ENCODE results near the gene TUT7.

TUT7 gene

GRCh38 chr9:86257391-86257790 is 96.8 kb downstream of the TUT7 start:
- DNase-seq (ENCODE audit: low read depth) = no peak

DNA sequence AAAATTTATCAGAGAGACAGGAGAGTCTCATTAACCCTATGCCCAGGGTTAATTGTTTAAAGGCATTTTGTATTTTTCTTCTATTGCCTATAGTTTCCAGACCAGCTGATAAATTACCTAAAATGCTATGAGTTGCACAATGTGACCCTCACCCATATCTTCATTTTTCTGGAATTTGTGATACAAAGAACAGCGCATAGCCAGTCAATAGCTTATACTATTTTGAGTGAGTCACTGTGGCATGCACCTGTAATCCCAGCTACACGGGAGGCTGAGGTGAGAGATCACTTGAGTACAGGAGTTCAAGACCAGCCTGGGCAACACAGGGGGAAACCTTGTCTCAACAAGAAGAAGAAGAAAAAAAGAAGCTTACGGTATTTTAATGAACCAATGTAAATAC is 97.6 kb downstream of the TUT7 start:
- no peak for DNase-seq (ENCODE audit: low read depth)

GRCh38 chr9:86253577-86253976 is 100.6 kb downstream of the TUT7 start:
- DNase-seq (ENCODE audit: low read depth) = no peak

DNA sequence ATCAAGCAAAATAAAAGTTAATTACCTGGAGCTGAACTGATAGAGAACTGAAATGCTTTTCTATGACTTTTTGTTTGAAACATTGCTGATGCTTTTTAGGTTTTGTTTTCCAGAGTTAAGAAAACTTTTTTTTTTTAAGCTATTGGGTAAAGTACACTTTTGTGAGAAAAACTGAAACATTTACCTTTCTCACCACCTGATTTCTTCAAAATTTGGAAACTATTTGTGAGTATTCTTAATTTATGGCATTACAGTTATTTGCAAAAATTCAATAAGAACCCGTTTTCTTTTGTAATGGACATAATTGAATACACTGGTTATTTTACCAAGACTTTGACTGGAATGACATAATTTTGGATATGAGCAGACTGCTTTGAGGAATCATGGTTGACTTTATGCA is 101.3 kb downstream of the TUT7 start:
- no peak for DNase-seq (ENCODE audit: low read depth)

- DNase-seq (ENCODE audit: low read depth) = no peak
Measured at GRCh38 chr9:86250123-86250522, 104.1 kb downstream of the TUT7 start.

DNA sequence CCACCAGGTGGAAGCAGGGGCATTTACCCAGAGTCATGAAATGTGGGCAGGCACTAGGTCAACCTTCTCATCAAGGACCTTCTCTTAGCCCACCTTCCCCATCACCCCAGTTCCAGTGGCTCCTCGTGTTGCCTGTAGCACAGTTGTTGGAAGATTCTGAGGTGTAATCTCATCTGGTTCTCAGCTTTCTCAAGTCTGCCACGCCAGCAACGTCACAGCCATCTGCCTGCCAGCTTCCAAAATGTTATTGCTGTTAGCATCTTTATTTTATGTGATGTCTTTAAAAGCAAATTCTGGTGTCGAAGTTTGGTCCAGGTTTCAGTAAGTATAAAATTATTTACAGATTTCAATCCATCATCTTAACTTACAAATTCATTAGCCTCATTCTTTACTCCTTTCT is 105.5 kb downstream of the TUT7 start:
- no peak for DNase-seq (ENCODE audit: low read depth)

DNA sequence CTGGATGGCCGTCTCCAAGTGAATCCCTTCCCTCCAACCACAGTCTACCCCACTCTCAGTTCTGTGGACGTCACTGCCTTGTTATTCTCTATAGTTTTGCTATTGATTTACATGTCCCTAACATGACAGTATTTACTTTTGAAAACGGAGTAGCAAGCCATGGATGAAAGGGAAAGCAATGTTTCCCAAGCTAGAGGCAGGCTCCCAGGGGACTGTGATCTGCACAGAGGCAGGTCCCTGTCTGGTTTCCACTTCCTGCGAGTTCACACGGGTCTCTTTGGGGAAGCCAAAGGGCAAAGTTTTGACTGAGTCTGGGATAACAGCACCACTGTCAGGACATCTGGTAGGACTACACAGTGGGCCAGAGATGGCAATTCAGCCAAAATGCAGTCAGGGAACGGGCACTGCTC is 107.5 kb downstream of the TUT7 start:
- DNase-seq (ENCODE audit: low read depth) = no peak

- no peak for DNase-seq (ENCODE audit: low read depth)
Measured at GRCh38 chr9:86242071-86242470, 112.1 kb downstream of the TUT7 start.

GRCh38 chr9:86241216-86241615 is 113.0 kb downstream of the TUT7 start:
- no peak for DNase-seq (ENCODE audit: low read depth)

DNA sequence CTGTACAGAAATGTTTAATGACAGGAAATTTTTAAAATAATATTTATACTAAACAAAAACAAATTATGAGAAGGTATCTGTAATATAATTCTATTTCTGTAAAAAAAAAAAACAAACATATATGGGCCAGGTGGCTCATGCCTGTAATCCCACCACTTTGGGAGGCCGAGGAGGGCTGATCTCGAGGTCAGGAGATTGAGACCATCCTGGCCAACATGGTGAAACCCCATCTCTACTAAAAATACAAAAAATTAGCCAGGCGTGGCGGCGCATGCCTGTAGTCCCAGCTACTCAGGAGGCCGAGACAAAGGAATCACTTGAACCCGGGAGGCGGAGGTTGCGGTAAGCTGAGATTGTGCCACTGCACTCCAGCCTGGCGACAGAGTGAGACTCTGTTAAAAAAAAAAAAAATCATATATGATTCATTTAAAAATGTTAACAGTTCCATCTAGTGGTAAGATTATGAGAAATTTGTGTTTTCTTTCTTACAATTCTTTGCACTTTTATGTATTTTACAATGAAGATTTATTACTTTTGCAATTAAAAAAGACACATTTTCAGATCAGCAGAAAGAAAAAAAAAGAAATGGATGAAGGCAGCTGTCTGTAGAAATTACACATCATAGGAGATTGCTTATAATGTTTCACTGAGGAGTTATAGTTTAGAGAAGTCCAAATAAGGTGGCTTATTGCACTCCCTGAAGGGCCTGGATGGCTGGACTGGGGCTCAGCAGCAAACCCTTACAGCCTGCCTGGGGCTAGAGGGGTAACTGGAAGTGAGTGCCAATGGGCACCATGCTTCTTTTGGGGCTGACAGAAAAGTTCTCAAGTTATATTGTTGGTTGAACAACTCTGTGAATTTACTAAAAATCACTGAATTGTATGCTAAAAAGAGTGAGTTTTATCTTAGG is 115.1 kb downstream of the TUT7 start:
- DNase-seq (ENCODE audit: low read depth) = no peak
